Measurements from ENCODE around the gene UBTD2. TPM values are rescaled to one million over a fixed set of nuclear protein-coding genes. Genes with fewer than 3 reads are reported as not detected.

The UBTD2 gene
- total and polyA plus RNA-seq, 9 of the 15 experiments (the other 6 are each of a cell fraction or from before 2014, with no cell fraction given): 0.01 to 0.46 (median 0.15) TPM; not detected in 1

DNA sequence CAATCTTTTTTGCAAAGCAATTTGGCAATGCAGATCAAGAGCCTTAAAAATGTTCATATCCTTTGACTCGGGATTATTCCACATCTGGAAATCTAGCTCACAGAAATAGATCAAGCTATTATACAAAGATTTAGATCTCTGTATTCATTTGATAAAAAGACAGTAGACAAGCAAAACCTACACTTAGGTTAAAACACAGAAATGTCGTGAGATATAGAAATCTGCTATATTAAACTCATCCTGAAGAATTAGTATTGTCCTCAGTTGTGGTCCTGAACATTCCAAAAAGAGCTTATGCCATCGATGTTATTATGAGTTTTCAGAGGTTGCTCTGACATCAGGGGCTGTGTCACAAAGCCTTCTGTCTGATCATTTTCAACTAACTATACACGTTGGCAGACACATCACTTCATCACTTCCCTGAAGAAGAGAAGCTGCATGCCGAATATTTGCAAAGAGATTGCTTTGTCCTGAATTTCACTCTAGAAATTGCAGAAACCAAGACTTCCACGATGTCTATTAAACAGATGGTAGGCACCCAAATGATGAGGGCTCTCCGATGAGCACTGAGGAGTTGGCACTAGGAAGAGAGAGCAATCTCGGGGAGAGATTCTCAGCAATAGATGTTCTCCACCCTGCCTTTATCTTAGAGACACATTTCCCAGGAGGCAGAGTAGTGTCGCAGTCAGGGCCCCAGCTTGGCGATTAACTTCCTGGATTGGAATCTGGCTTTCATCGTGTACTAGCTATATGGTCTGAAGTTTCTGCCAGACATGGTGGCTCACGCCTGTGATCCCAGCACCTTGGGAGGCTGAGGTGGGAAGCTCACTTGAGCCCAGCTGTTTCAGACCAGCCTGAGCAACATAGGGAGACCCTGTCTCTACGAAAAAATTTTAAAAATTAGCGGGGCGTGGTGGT, 1.9 kb upstream of the UBTD2 start:
- Histone ChIP-seq H3K9me3 (replicated peaks; ENCODE audit: control insufficient read depth, insufficient read depth, low read depth, low read length) (no peaks in the 10 kb centered on the region), H4K20me1 (replicated peaks; ENCODE audit: control insufficient read depth, insufficient read depth, low read length) (peaks cover 5% of the 10 kb centered on the region), H3K4me1 (replicated peaks in 1 of 2; ENCODE audit: control insufficient read depth in 2 of 2, insufficient read depth in 2 of 2, low read length in 2 of 2) (peaks cover 2 to 16% of the 10 kb centered on the region in 2 experiments; a peak in 2 of 5 replicates), H3K27me3 (ENCODE audit: control insufficient read depth in 2 of 2, insufficient read depth in 2 of 2, low read length in 2 of 2) (peaks cover 11 to 33% of the 10 kb centered on the region in 2 experiments; a peak in 3 of 5 replicates), H3K9ac (ENCODE audit: insufficient read depth in 1 of 2, low read depth in 2 of 2, low read length in 2 of 2) (no peak overlapping the region), H3K4me3 (no peak overlapping the region), H2AFZ (ENCODE audit: low read depth, low read length) (no peak overlapping the region), H3K4me2 (ENCODE audit: insufficient read depth, low read length) (no peak overlapping the region), H3K9me1 (ENCODE audit: control insufficient read depth, insufficient read depth, low read length) (no peaks in the 10 kb centered on the region), H3K79me2 (ENCODE audit: control insufficient read depth, insufficient read depth, low read length) (no peaks in the 10 kb centered on the region), H3K36me3 (ENCODE audit: control insufficient read depth, insufficient read depth, low read length) (no peaks in the 10 kb centered on the region), H3K27ac (ENCODE audit: extremely low read depth, low read depth, low read length) (no peak overlapping the region)
- intact Hi-C loops (cut with micrococcal nuclease): no loop called here
- CTCF ChIA-PET (ENCODE audit: low intra/inter-chr PET ratio): no interaction called here
- TF ChIP-seq NEUROD1 (IDR thresholded peaks at IDR 0.05; ENCODE audit: borderline replicate concordance, low read depth, low read length, partially characterized antibody): no peak
- POLR2A ChIA-PET: no interaction called here
- no peak for ATAC-seq
- in situ Hi-C loops (cut with MboI): no loop called here
- FAIRE-seq: no peak
- no TSS peak for BruUV-seq (replicated peaks)
- DNase-seq (ENCODE audit: extremely low read depth in 1 of 4, low spot score in 3 of 4): no peak
- WGBS (ENCODE audit: insufficient coverage, low coverage, missing lambda C conversion rate): 8% methylated on average over 15 of the region's 15 CpGs

DNA sequence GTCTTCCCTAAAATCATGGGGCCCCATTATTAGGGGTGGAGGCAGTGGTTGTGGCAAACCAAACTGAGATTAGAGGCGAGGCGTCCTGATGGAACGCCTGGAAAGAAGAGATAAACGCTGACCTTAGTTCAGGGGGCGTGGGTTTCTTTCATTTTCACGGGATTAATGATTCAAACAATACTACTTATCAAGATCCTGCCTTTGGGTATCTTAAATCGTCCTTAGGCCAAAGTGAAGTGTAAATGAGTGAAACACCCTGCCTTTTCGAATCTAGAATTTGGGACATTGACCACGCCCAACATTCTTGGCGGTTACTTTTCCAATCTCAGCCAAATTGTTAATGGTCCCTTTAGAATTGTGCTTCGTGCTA, 1.0 kb upstream of the UBTD2 start:
- no peaks in the 10 kb centered on the region for H3K9me3 ChIP-seq (replicated peaks; ENCODE audit: control insufficient read depth, insufficient read depth, low read depth, low read length)
- no TSS peak for BruUV-seq (replicated peaks)
- H3K27me3 ChIP-seq (ENCODE audit: control insufficient read depth in 2 of 2, insufficient read depth in 2 of 2, low read length in 2 of 2): peaks cover 11 to 36% of the 10 kb centered on the region in 2 experiments; a peak in 3 of 5 replicates
- no peak overlapping the region for H3K4me2 ChIP-seq (ENCODE audit: insufficient read depth, low read length)
- DNase-seq (ENCODE audit: extremely low read depth in 1 of 4, low spot score in 3 of 4): peak; percentile 17 to 28 (median 23)
- CTCF ChIA-PET (ENCODE audit: low intra/inter-chr PET ratio): interaction anchor here (0.6 kb wide), 1 partner anchor 165 kb away, joined by 3 read pairs; no protein-coding TSS in a partner anchor
- WGBS (ENCODE audit: insufficient coverage, low coverage, missing lambda C conversion rate): 2% methylated on average over 11 of the region's 11 CpGs
- no peak overlapping the region for H3K9ac ChIP-seq (ENCODE audit: insufficient read depth in 1 of 2, low read depth in 2 of 2, low read length in 2 of 2)
- H3K4me3 ChIP-seq: no peak overlapping the region
- POLR2A ChIA-PET: no interaction called here
- ATAC-seq: no peak
- peaks cover 2 to 16% of the 10 kb centered on the region in 2 experiments; a peak in 2 of 5 replicates for H3K4me1 ChIP-seq (replicated peaks in 1 of 2; ENCODE audit: control insufficient read depth in 2 of 2, insufficient read depth in 2 of 2, low read length in 2 of 2)
- no peak overlapping the region for H3K27ac ChIP-seq (ENCODE audit: extremely low read depth, low read depth, low read length)
- no peaks in the 10 kb centered on the region for H3K79me2 ChIP-seq (ENCODE audit: control insufficient read depth, insufficient read depth, low read length)
- FAIRE-seq: no peak
- in situ Hi-C loops (cut with MboI): no loop called here
- no peak overlapping the region for H2AFZ ChIP-seq (ENCODE audit: low read depth, low read length)
- peaks cover 5% of the 10 kb centered on the region for H4K20me1 ChIP-seq (replicated peaks; ENCODE audit: control insufficient read depth, insufficient read depth, low read length)
- intact Hi-C loops (cut with micrococcal nuclease): no loop called here
- no peaks in the 10 kb centered on the region for H3K9me1 ChIP-seq (ENCODE audit: control insufficient read depth, insufficient read depth, low read length)
- H3K36me3 ChIP-seq (ENCODE audit: control insufficient read depth, insufficient read depth, low read length): no peaks in the 10 kb centered on the region
- TF ChIP-seq, protein P1, sequence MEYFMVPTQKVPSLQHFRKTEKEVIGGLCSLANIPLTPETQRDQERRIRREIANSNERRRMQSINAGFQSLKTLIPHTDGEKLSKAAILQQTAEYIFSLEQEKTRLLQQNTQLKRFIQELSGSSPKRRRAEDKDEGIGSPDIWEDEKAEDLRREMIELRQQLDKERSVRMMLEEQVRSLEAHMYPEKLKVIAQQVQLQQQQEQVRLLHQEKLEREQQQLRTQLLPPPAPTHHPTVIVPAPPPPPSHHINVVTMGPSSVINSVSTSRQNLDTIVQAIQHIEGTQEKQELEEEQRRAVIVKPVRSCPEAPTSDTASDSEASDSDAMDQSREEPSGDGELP (CRISPR knock-in tag; IDR thresholded peaks at IDR 0.05; ENCODE audit: borderline replicate concordance): no peak
- TF ChIP-seq CBFA2T3 (IDR thresholded peaks at IDR 0.05) (peak; percentile 75), TCF3 (CRISPR knock-in tag; IDR thresholded peaks at IDR 0.05) (peak; percentile 51; the same call in 1 of the 2 replicates), RCOR1 (IDR thresholded peaks at IDR 0.05; ENCODE audit: borderline replicate concordance in 1 of 2, low read depth in 2 of 2, low read length in 2 of 2) (peak; percentile 20 to 97; a peak in 2 of 4 replicates), NCOR1 (IDR thresholded peaks at IDR 0.05) (peak; percentile 36; the same call in 1 of the 2 replicates), BCOR (IDR thresholded peaks at IDR 0.05) (0 out of 2 replicates have a peak, but pooled peaks have one; percentile 20), DACH1 (IDR thresholded peaks at IDR 0.05; ENCODE audit: partially characterized antibody) (peak; percentile 67), ARID1B (IDR thresholded peaks at IDR 0.05) (peak; percentile 64), HDAC2 (IDR thresholded peaks at IDR 0.05) (peak; percentile 83), CTBP1 (IDR thresholded peaks at IDR 0.05; ENCODE audit: borderline replicate concordance) (peak; percentile 30; the same call in 1 of the 2 replicates)
- TF ChIP-seq, protein P2, sequence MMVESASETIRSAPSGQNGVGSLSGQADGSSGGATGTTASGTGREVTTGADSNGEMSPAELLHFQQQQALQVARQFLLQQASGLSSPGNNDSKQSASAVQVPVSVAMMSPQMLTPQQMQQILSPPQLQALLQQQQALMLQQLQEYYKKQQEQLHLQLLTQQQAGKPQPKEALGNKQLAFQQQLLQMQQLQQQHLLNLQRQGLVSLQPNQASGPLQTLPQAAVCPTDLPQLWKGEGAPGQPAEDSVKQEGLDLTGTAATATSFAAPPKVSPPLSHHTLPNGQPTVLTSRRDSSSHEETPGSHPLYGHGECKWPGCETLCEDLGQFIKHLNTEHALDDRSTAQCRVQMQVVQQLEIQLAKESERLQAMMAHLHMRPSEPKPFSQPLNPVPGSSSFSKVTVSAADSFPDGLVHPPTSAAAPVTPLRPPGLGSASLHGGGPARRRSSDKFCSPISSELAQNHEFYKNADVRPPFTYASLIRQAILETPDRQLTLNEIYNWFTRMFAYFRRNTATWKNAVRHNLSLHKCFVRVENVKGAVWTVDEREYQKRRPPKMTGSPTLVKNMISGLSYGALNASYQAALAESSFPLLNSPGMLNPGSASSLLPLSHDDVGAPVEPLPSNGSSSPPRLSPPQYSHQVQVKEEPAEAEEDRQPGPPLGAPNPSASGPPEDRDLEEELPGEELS (CRISPR knock-in tag; IDR thresholded peaks at IDR 0.05; ENCODE audit: borderline replicate concordance): no peak
